GM18511 (cell line): ENCODE measurements around the gene PMEL.
A peak's percentile ranks its signal among the peaks of the same experiment; 100 is the strongest.
"Not testable (repeated sequence)": the region's sequence is repeated elsewhere in the genome, so short reads cannot be mapped to it uniquely, and the experiment has no call there.

Experiments
- ATAC-seq: cut with Tn5 transposase; IDR thresholded peaks from one replicate; pipeline ENCODE4 v1.9.1; 2021; ENCODE audit warnings: mild to moderate bottlenecking, moderate library complexity; ENCODE audit not compliant: unreplicated experiment

Gene PMEL

DNA sequence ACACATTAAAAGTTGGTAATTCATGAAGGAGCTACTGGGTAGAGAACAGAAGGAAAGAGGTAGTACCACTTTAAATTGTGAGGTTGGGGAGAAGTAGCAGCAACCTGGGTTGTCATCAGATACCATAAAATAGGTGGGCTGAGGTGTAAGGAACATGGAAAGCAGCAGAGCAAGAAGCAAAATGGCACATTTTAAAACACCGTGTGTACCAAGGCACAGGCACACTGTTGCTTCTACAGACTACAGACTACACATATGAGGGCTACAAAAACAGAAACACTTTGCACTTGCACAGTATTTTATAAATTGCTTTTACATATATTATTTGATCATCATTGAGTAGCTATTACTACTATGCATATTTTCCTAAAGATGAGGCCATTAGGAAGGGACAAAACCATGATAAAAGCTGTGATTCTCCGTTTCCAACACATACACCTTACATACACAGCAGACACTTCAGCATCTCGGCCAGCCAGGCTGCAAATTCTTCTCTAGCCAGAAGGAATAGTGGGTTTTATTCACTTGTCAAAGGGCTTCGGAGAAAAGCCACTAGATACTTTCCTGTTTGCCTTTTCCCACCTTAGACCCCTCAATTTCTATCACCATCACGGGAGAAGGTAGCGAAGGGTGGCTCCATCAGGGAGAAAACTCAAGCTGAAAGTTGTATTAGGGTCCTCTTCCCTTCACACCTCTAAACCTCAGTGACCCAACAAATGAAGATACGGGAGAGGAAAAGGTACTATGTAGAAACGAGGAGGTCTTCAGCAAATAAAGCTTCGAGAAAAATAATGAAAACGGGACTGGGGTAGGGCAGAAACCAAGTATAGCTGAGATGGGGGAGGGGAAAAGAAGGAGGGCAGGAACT, 39.7 kb downstream of the PMEL start:
- peak; percentile 8 for ATAC-seq

DNA sequence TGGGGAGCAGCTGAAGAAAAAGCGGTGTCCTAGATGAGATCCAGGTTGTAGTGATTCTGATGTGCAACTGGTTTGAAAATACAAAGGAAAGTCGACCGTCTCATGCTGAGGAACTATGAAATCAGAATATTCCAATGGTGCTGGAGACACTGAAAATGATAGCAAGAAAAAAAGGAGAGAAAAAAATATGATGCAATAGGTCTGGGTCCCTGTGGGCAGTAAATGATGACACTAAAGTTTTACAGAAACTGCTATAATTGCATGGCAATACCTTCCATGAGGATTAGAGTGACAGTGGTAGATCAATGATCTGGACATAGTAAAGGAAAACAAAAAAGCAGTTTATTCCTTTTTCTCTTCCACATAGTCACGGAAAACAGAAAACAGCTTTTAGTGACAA, 40.5 kb downstream of the PMEL start:
- ATAC-seq, result no peak

DNA sequence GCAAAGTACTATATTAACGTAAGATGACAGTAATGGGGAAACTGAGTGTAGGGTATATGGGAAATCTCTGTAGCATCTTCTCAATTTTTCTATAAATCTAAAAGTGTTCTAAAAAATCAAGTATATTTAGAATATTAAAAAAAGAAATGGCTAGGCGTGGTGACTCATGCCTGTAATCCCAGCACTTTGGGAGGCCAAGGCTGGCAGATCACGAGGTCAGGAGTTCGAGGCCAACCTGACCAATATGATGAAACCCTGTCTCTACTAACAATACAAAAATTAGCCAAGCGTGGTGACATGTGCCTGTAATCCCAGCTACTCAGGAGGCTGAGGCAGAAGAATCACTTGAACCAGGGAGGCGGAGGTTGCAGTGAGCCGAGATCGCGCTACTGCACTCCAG, 42.2 kb downstream of the PMEL start:
- ATAC-seq, result not testable (repeated sequence)

DNA sequence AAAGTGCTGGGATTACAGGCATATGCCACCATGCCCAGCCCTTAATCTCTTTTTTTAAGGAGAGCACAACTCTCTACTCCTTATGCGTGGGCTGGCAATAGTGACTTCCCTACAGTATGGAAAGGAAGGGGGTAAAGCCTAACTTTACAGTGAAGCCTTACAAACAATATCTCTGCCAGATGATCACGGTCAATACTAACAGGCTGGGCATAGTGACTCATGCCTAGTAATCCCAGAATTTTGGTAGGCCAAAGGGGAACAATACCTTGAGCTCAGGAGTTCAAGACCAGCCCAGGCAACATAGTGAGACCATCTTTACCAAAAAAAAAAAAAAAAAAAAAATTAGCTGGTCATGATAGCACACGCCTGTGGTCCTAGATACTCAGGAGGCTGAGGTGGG, 43.7 kb downstream of the PMEL start:
- no peak for ATAC-seq

DNA sequence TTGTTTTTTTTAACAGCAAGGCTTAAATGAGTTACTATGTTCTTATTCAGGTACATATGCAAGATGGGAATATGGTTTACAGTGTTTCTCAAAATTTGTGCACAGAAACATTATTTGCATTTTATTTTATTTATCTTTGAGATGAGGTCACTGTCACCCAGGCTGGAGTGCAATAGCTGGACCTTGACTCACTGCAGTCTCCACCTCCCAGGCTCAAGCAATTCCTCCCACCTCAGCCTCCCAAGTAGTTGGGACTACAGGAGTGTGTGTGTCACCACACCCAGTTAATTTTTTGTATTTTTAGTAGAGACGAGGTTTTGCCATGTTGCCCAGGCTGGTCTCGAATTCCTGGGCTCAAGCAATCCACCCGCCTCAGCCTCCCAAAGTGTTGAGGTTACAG, 46.8 kb downstream of the PMEL start:
- not testable (repeated sequence) for ATAC-seq

GRCh38 chr12:55915482-55915859, 50.4 kb downstream of the PMEL start:
- no peak for ATAC-seq

GRCh38 chr12:55912908-55913307, 52.9 kb downstream of the PMEL start:
- no peak for ATAC-seq

DNA sequence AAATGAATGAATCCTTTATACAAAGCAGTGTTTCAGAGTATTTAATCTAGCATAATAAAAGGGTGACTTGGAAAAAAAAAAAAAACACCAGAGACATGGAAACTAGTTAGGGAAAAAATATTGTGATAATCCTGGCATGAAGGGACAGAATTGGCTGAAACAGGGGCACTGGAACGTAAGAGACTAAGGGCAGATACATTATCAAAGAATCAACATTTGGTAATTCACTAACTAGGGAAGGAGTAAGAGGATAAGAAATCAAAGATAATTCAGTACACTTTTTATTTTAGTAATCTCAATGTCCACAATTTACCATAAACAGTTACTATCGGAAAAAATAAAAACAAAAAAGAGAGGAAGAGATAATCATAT, 56.3 kb downstream of the PMEL start:
- ATAC-seq, result no peak

DNA sequence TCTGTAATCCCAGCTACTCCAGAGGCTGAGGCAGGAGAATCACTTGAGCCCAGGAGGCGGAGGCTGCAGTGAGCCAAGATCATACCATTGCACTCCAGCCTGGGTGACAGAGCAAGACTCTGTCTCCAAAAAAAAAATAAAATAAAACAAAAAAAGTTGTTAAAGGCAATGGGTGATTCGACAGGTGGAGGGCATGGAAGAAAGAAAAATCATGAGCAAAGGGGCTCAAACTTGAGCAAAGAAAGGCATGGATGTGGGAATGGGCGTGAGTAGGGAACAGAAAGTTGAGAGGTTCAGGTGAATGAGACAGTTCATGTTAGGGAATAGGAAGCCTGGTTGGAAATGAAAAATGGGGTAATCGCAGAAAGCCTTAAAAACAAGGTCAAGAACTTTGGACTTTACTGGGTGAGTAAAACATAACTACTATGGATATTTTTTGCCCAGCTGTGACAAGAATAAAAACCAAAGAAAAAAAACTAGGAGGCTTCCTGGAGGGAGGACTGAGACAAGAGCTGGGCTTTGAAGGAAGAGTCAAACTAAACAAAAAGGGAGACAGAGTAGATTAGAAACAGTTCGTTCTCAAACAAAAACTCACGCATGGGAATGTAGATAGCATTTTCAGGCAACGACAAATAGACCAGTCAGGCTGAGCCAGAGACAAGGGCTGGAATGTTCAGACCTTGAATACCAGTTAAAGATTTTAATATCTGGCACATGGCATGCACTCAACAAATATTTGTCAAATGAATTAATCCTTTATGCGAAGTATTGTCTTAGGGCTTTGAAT, 56.9 kb downstream of the PMEL start:
- no peak for ATAC-seq

- ATAC-seq, result no peak
These were observed 59.8 kb downstream of the PMEL start for GRCh38 chr12:55906056-55906455.
